HL-60/S4 treated with retinoic acid at 250 ng/mL for 4 days and 3 days (cell line): ENCODE measurements around the gene PHLPP1.
"Not testable (repeated sequence)": the region's sequence is repeated elsewhere in the genome, so short reads cannot be mapped to it uniquely, and the experiment has no call there.

ENCODE experiments used
- in situ Hi-C: fragments of 300-500 bp; cut with MboI; formaldehyde crosslinking; loops from 2 replicates; pipeline ENCODE4 v1.7.0; 2022; ENCODE audit warnings: low sequenced_read_pairs

PHLPP1 gene

DNA sequence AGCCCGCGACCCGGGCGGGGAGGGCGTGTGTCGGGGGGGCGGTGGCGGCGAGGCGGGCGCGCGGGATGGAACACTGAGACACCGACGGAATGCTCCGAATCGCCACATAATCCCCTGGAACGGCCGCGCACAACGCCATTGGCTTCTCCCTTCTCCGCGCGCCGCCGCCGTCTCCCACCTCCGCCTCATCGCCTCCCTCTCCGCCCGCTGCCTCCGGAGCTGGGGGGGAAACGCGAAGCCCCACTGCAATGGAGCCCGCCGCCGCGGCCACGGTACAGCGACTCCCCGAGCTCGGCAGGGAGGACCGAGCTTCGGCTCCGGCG lies at the start of gene PHLPP1:
PHLPP1 (plus strand) TSS at position 106 of the 323 bp plus-strand sequence; CDS start at position 249, 143 bp downstream.
- in situ Hi-C loops, result loop anchor here (10.0 kb wide), 1 partner anchor 239 kb away; no protein-coding TSS in a partner anchor

DNA sequence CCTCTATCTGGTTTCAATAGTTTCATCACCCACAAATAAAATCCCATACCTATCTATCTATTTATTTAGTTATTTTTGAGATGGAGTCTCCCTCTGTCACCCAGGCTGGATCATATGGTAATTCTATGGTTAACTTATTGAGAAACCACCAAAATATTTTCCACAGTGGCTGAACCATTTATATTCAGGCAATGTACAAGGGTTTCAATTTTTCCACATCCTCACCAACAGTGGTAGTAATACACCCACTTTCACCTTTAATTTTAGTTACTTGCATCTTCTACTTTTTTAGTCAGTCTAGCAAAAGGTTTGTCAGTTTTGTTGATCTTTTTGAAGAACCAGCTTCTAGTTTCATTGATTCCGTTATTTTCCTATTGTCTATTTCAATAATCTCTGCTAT lies 46.1 kb upstream of the PHLPP1 start:
- in situ Hi-C loops, result no loop called here

DNA sequence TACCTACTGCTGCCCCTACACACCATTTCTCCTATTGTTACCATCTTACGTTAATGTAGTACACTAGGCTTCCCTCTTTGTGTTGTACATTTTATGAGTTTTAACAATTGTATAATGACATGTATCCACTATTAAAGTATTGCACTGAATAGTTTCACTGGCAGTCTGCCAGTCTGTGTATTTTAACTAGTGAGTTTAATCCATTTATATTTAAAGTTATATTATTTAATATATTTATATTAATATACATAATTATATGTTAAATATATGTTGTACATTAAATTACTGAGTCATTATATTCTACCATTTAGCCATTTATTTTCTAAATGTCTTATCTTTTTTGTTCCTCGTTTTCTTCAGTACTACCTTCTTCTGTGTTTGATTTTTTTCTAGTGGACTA lies 44.8 kb upstream of the PHLPP1 start:
- in situ Hi-C loops, result no loop called here

DNA sequence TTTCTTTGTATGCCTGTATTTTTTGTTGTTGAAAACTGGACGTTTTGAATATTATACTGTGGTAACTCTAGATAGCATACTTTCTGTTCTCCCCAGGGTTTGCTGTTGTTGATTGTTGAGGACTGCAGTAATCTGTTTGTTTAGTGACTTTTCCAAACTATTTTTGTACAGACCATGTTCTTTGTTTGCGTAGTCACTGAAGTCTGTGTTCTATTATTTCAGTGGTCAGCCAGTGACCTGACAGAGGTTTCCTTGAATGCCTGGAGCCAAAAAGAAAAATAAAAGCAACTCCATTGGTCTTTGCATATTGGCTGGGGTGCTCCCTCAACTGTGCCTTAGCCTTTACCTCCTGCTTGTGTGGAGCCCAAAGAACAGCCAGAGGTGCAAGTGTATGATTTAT lies 42.7 kb upstream of the PHLPP1 start:
- in situ Hi-C loops, result no loop called here

DNA sequence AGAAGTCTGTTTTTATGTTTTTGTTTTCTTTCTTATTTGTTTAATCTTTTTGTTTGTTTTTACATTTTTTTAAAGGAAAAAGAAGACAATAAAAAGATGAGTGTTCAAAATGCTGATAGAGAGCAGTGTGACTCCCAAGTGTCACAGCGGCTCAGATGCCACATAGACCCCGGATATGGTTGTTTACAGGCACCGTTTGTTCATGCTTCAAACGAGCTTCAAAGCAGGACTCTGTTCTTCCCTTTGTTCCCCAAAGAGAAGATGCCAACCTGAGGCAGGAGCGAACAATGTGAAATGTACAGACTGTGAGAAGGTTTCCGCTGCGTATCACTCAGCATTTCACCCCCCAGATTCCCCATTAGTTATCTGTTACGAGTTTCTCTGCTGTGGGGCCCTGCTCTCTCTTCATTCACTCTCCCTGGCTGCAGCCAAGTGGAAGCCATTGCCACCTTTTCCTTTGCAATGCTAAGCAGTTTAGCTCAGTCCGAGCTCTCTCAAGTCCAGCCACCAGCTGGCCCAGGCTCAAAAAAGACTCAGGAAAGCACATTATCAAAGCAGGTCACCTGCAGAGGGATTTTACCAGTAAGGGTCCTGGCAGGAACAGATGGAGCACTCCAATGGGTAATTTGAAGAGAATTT lies 36.4 kb upstream of the PHLPP1 start:
- in situ Hi-C loops, result no loop called here

DNA sequence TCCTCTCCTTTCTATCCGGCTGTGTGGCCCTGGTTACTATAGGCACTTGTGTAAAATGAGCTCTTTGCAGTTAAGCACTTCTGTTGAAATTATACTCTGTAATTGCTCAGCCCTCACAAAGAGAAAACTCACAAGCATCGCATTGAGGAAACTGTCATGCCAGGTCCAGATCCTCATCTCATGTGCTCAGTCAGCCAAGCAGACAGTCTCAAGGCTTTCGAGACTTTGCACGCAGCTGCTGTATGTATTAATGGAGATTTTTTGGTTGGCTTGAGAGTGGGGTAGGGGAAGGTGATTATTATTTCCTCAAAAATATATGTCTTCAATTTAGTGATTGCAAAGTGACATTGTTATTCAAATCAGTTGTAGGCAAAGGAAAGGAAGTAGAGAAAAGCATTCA lies 33.0 kb upstream of the PHLPP1 start:
- in situ Hi-C loops, result no loop called here

GRCh38 chr18:62683935-62684334 lies 31.4 kb upstream of the PHLPP1 start:
- in situ Hi-C loops, result no loop called here

DNA sequence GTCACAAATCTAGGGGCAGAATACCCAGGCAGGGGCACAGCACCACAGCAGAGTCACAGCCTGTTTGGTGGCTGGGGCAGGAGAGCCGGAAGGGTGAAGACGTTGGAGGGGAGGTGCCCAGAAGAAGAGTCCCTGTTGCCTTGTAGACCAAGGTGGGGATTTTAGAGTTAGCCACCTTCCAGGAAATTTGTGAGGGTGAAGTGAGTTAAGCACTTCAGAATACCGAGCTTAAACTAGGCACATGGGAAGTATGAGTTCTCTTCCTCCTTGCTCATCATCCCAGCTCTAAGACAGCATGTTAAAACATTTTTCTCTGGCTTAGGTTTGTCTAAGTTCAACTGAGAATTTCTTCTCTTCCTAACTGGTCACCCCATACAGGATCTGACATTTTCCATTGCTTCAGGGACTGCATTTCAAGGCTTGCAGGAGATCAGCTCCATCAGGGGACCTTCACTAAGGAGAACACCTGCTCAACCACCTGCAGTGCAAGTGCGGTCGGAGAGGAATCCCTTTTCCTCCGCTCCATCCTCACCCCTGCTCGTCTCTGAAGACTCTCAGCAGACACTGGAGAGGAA lies 26.5 kb upstream of the PHLPP1 start:
- in situ Hi-C loops, result no loop called here

GRCh38 chr18:62690236-62690815 lies 25.0 kb upstream of the PHLPP1 start:
- in situ Hi-C loops, result no loop called here

- in situ Hi-C loops, result no loop called here
Observed at GRCh38 chr18:62693659-62694058, 21.7 kb upstream of the PHLPP1 start.

GRCh38 chr18:62697636-62698035 lies 17.7 kb upstream of the PHLPP1 start:
- in situ Hi-C loops, result no loop called here

GRCh38 chr18:62702259-62702658 lies 13.1 kb upstream of the PHLPP1 start:
- in situ Hi-C loops, result no loop called here

- in situ Hi-C loops, result not testable (repeated sequence)
Observed at GRCh38 chr18:62706879-62707278, 8.5 kb upstream of the PHLPP1 start.

GRCh38 chr18:62709908-62710307 lies 5.4 kb upstream of the PHLPP1 start:
- in situ Hi-C loops, result loop anchor here (10.0 kb wide), 1 partner anchor 245 kb away; no protein-coding TSS in a partner anchor

- in situ Hi-C loops, result loop anchor here (10.0 kb wide), 1 partner anchor 244 kb away; no protein-coding TSS in a partner anchor
Observed at GRCh38 chr18:62710417-62710816, 4.9 kb upstream of the PHLPP1 start.

DNA sequence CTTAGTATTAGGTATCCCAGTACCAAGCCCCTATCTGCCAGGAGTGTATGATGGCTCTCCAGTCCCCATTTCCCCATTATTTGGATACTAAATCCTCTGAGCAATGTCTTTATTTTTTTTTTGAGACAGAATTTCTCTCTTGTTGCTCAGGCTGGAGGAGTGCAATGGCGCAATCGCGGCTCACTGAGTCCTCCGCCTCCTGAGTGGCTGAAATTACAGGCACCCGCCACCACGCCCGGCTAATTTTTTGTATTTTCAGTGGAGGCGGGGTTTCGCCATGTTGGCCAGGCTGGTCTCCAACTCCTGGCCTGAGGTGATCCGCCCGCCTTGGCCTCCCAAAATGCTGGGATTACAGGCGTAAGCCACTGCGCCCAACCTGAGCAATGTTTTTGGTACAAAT lies 3.6 kb upstream of the PHLPP1 start:
- in situ Hi-C loops, result loop anchor here (10.0 kb wide), 1 partner anchor 243 kb away; no protein-coding TSS in a partner anchor

DNA sequence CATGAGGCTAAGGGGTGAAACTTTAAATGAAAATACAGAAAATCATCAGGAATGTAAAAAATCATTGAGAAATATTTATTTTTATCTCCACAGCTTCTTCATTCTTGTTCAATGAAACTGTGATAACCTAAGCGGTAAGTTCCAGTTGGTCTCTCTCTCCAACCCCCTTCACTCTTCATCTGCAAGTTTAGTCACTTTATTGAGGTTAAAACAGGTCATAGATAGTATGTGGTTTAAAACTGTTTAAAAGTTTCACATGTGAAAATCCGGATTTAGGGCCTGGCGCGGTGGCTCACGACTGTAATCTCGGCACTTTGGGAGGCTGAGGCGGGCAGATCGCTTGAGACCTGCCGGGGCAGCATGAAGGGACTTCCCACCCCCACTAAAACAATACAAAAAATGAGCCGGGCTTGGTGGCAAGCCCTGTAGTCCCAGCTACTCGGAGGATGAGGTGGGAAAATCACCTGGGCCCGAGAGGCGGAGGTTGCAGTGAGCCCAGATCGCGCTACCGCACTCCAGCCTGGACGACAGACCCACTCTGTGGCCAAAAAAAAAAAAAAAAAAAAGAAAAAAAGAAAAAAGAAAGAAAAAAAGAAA lies 1.6 kb upstream of the PHLPP1 start:
- in situ Hi-C loops, result loop anchor here (10.0 kb wide), 1 partner anchor 241 kb away; no protein-coding TSS in a partner anchor

- in situ Hi-C loops, result loop anchor here (10.0 kb wide), 1 partner anchor 240 kb away; no protein-coding TSS in a partner anchor
Observed at GRCh38 chr18:62714671-62715435, 488 bp upstream of the PHLPP1 start.

GRCh38 chr18:62715759-62716615 lies 646 bp downstream of the PHLPP1 start:
- in situ Hi-C loops, result loop anchor here (10.0 kb wide), 1 partner anchor 239 kb away; no protein-coding TSS in a partner anchor

DNA sequence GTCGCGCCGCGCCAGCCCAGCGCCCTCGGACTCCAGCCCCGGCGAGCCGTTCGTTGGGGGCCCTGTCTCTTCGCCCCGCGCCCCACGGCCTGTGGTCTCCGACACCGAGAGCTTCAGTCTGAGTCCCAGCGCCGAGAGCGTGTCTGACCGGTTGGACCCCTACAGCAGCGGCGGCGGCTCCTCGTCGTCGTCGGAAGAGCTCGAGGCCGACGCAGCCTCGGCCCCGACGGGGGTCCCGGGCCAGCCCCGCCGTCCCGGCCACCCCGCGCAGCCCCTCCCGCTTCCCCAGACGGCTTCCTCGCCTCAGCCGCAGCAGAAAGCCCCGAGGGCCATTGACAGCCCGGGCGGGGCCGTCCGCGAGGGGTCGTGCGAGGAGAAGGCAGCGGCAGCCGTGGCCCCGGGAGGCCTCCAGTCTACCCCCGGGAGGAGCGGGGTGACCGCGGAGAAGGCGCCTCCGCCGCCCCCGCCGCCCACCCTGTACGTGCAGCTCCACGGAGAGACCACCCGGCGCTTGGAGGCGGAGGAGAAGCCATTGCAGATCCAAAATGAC lies 1.4 kb downstream of the PHLPP1 start:
- in situ Hi-C loops, result loop anchor here (10.0 kb wide), 1 partner anchor 238 kb away; no protein-coding TSS in a partner anchor
